ENCODE data around the gene SH3PXD2A.

DNA sequence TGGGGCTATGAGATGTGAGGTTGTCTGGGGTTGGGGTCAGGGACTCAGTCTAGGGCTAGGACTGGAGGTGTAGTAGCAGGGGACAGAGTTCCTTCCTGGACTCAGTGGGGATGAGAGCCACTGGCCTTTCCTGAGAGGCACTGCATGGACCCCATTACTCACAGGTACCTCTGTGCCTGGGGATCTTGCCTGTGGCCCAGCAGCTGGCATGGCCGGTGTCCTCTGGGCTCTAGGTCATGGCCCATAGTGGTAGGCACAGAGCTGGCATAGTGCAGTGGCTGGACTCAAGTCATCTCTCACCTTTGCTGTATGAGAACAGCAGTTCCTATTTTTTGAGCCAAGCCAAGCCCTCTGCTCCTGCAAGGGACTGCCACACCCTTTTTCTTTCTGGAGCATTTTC is 310.0 kb downstream of the SH3PXD2A start:
- no peak for TF ChIP-seq EZH2 (IDR thresholded peaks at IDR 0.05; ENCODE audit: low read depth, unreplicated experiment)
- TF ChIP-seq CREB1 (CRISPR knock-in tag; IDR thresholded peaks at IDR 0.05; ENCODE audit: low read depth) = no peak
- TF ChIP-seq, protein P1, sequence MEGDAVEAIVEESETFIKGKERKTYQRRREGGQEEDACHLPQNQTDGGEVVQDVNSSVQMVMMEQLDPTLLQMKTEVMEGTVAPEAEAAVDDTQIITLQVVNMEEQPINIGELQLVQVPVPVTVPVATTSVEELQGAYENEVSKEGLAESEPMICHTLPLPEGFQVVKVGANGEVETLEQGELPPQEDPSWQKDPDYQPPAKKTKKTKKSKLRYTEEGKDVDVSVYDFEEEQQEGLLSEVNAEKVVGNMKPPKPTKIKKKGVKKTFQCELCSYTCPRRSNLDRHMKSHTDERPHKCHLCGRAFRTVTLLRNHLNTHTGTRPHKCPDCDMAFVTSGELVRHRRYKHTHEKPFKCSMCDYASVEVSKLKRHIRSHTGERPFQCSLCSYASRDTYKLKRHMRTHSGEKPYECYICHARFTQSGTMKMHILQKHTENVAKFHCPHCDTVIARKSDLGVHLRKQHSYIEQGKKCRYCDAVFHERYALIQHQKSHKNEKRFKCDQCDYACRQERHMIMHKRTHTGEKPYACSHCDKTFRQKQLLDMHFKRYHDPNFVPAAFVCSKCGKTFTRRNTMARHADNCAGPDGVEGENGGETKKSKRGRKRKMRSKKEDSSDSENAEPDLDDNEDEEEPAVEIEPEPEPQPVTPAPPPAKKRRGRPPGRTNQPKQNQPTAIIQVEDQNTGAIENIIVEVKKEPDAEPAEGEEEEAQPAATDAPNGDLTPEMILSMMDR (conservative IDR thresholded peaks at IDR 0.05; ENCODE audit: low read depth in 2 of 2) = no peak
- TF ChIP-seq POLR2AphosphoS5 (IDR thresholded peaks at IDR 0.05; ENCODE audit: low read depth) = no peak
- no peak for TF ChIP-seq EZH2phosphoT487 (IDR thresholded peaks at IDR 0.05; ENCODE audit: unreplicated experiment)
- TF ChIP-seq, protein P2, sequence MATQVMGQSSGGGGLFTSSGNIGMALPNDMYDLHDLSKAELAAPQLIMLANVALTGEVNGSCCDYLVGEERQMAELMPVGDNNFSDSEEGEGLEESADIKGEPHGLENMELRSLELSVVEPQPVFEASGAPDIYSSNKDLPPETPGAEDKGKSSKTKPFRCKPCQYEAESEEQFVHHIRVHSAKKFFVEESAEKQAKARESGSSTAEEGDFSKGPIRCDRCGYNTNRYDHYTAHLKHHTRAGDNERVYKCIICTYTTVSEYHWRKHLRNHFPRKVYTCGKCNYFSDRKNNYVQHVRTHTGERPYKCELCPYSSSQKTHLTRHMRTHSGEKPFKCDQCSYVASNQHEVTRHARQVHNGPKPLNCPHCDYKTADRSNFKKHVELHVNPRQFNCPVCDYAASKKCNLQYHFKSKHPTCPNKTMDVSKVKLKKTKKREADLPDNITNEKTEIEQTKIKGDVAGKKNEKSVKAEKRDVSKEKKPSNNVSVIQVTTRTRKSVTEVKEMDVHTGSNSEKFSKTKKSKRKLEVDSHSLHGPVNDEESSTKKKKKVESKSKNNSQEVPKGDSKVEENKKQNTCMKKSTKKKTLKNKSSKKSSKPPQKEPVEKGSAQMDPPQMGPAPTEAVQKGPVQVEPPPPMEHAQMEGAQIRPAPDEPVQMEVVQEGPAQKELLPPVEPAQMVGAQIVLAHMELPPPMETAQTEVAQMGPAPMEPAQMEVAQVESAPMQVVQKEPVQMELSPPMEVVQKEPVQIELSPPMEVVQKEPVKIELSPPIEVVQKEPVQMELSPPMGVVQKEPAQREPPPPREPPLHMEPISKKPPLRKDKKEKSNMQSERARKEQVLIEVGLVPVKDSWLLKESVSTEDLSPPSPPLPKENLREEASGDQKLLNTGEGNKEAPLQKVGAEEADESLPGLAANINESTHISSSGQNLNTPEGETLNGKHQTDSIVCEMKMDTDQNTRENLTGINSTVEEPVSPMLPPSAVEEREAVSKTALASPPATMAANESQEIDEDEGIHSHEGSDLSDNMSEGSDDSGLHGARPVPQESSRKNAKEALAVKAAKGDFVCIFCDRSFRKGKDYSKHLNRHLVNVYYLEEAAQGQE (IDR thresholded peaks at IDR 0.05; ENCODE audit: unreplicated experiment) = no peak
- no peak for TF ChIP-seq ZNF114 (CRISPR knock-in tag; IDR thresholded peaks at IDR 0.05)
- no peak for TF ChIP-seq NANOG (IDR thresholded peaks at IDR 0.05; ENCODE audit: borderline replicate concordance)
- no peak for TF ChIP-seq JUNB (IDR thresholded peaks at IDR 0.05; ENCODE audit: unreplicated experiment)
